GM12878 (cell line): ENCODE measurements around the gene STK10. TPM values are rescaled to one million over a fixed set of nuclear protein-coding genes. Genes with fewer than 3 reads are reported as not detected.

Experiments
- ASH2L ChIP-seq: fragments of 300-600, 200-600 bp; sonication (generic); IDR thresholded peaks from 2 replicates; pipeline ENCODE4 v1.6.1; 2017; ENCODE audit warnings: low read depth, mild to moderate bottlenecking, borderline replicate concordance
- CBFB ChIP-seq: IDR thresholded peaks from 2 replicates; pipeline ENCODE4 v1.6.1; 2016; ENCODE audit warnings: antibody characterized with exemption, low read depth
- CHD1 ChIP-seq: IDR thresholded peaks from 2 replicates; pipeline ENCODE4 v1.6.1; 2012; ENCODE audit warnings: low read depth, low read length, improper control_type of control experiment
- CHD2 ChIP-seq: IDR thresholded peaks from 2 replicates; pipeline ENCODE4 v1.6.1; 2011; ENCODE audit warnings: low read depth, low read length, improper control_type of control experiment, borderline replicate concordance
- EED ChIP-seq: sonication (generic); IDR thresholded peaks from 2 replicates; pipeline ENCODE4 v1.6.1; 2016; ENCODE audit warnings: antibody characterized with exemption, low read depth
- EP300 ChIP-seq, 2 experiments: fragments of 150-350 bp in 1 of 2; IDR thresholded peaks; 2 replicates each; pipeline ENCODE4 v1.6.1; 2011 to 2012; ENCODE audit warnings: low read depth in 2 of 2, low read length in 2 of 2, borderline replicate concordance in 1 of 2, improper control_type of control experiment in 1 of 2, inconsistent platforms in 1 of 2; ENCODE audit not compliant: control insufficient read depth in 1 of 2
- GATAD2B ChIP-seq: fragments of 450-650 bp; conservative IDR thresholded peaks from 2 replicates; pipeline ENCODE4 v1.6.1; 2017; ENCODE audit warnings: low read depth, mild to moderate bottlenecking, moderate library complexity
- IKZF2 ChIP-seq, 2 experiments: fragments of 450-650 bp; IDR thresholded peaks; 2 replicates each; pipeline ENCODE4 v1.6.1; 2017; ENCODE audit warnings: mild to moderate bottlenecking in 2 of 2, moderate library complexity in 2 of 2
- MAX ChIP-seq: IDR thresholded peaks from 2 replicates; pipeline ENCODE4 v1.6.1; 2012; ENCODE audit warnings: low read depth, low read length, improper control_type of control experiment
- MLLT1 ChIP-seq: fragments of 450-650 bp; IDR thresholded peaks from 2 replicates; pipeline ENCODE4 v1.6.1; 2016; ENCODE audit warnings: mild to moderate bottlenecking
- NKRF ChIP-seq: fragments of 450-650 bp; conservative IDR thresholded peaks from 2 replicates; pipeline ENCODE4 v1.6.1; 2017; ENCODE audit warnings: mild to moderate bottlenecking, moderate library complexity
- POLR2A ChIP-seq: IDR thresholded peaks from 2 replicates; pipeline ENCODE4 v1.6.1; 2011; ENCODE audit warnings: low read depth, mild to moderate bottlenecking, low read length
- POLR2AphosphoS5 ChIP-seq: IDR thresholded peaks from 2 replicates; pipeline ENCODE4 v1.6.1; 2011; ENCODE audit warnings: mild to moderate bottlenecking, low read length, inconsistent platforms
- POU2F2 ChIP-seq: IDR thresholded peaks from 3 replicates; pipeline ENCODE4 v1.6.1; 2011; ENCODE audit warnings: low read depth, mild to moderate bottlenecking, low read length, borderline replicate concordance
- RAD51 ChIP-seq: fragments of 450-650 bp; IDR thresholded peaks from 2 replicates; pipeline ENCODE4 v1.6.1; 2016; ENCODE audit warnings: moderate library complexity, mild to moderate bottlenecking, inconsistent platforms
- RB1 ChIP-seq: fragments of 450-650 bp; formaldehyde crosslinking; IDR thresholded peaks from 2 replicates; pipeline ENCODE4 v1.6.1; 2017; ENCODE audit warnings: mild to moderate bottlenecking, borderline replicate concordance
- RFX5 ChIP-seq: IDR thresholded peaks from 2 replicates; pipeline ENCODE4 v1.6.1; 2011; ENCODE audit warnings: low read depth, low read length, improper control_type of control experiment
- SIN3A ChIP-seq: IDR thresholded peaks from 2 replicates; pipeline ENCODE4 v1.6.1; 2012; ENCODE audit warnings: low read depth, low read length, improper control_type of control experiment
- SMAD1 ChIP-seq: fragments of 450-650 bp; IDR thresholded peaks from 2 replicates; pipeline ENCODE4 v1.6.1; 2018; ENCODE audit warnings: mild to moderate bottlenecking, low read depth; ENCODE audit not compliant: partially characterized antibody
- SP1 ChIP-seq: IDR thresholded peaks from one replicate; pipeline ENCODE4 v1.6.1; 2011; ENCODE audit warnings: low read depth, low read length
- SRF ChIP-seq, 2 experiments: IDR thresholded peaks; 2 replicates each; pipeline ENCODE4 v1.6.1; 2011; ENCODE audit warnings: low read depth in 2 of 2, low read length in 2 of 2, mild to moderate bottlenecking in 1 of 2, moderate library complexity in 1 of 2
- USF1 ChIP-seq: IDR thresholded peaks from 2 replicates; pipeline ENCODE4 v1.6.1; 2011; ENCODE audit warnings: borderline replicate concordance, low read depth, mild to moderate bottlenecking, moderate library complexity, mixed read lengths, low read length; ENCODE audit not compliant: insufficient read depth; ENCODE audit errors: extremely low read length
- ZBED1 ChIP-seq: IDR thresholded peaks from 2 replicates; pipeline ENCODE4 v1.6.1; 2016; ENCODE audit warnings: borderline replicate concordance
- ZNF24 ChIP-seq: fragments of 450-650 bp; IDR thresholded peaks from 2 replicates; pipeline ENCODE4 v1.6.1; 2017; ENCODE audit warnings: antibody characterized with exemption, mild to moderate bottlenecking
- ZSCAN29 ChIP-seq: fragments of 450-650 bp; IDR thresholded peaks from 2 replicates; pipeline ENCODE4 v1.6.1; 2017; ENCODE audit warnings: mild to moderate bottlenecking, moderate library complexity
- polyA plus RNA-seq, 11 experiments: library from polyadenylated mRNA; depleted of rRNA in 4 of 11; unstranded in 6 of 11; stranded (reverse) in 5 of 11; fragments of >200 nt; fragmentation: Nextera tagmentation in 4 of 11; fragmentation: Illumina TruSeq in 1 of 11; extraction: Ambion mirVana in 4 of 11; extraction: Trizol in 1 of 11; gene quantifications; 1 replicate in 1 of 11; 2 replicates in 10 of 11; pipeline versions ENCODE4 v1.2.1 to v1.2.3, GENCODE V29; 2011 to 2016; ENCODE audit warnings: inconsistent platforms in 2 of 11, missing spikeins in 2 of 11, low read depth in 1 of 11
- total RNA-seq, 4 experiments: library from RNA; depleted of rRNA in 3 of 4; stranded (reverse); fragments of >200 nt in 3 of 4; fragmentation: Illumina TruSeq in 1 of 4; extraction: Trizol in 1 of 4; gene quantifications; 2 replicates each; pipeline versions ENCODE4 v1.2.1 to v1.2.3, GENCODE V29; 2013 to 2021

Gene STK10
- total and polyA plus RNA-seq, 10 of the 15 experiments (the other 5 are each of a cell fraction or from before 2014, with no cell fraction given): 14.2 to 96.4 (median 50.6) TPM

GRCh38 chr5:172187118-172188032 is 649 bp downstream of the STK10 start (continued):
- TF ChIP-seq GATAD2B (0 out of 2 replicates have a peak, but pooled peaks have one; percentile 82), SMAD1 (peak; percentile 26), IKZF2 (IDR thresholded peaks at IDR 0.05) (peak; percentile 45 to 47; a peak in 3 of 4 replicates), RAD51 (no peak), EP300 (IDR thresholded peaks at IDR 0.05; ENCODE audit: borderline replicate concordance in 1 of 2, control insufficient read depth in 1 of 2, low read depth in 2 of 2, low read length in 2 of 2) (0 out of 4 replicates have a peak, but pooled peaks of 1 of the 2 experiments have one; percentile 1), ASH2L (peak; percentile 49; the same call in 1 of the 2 replicates), NKRF (peak; percentile 64; the same call in 1 of the 2 replicates), ZNF24 (no peak), SP1 (peak; percentile 3), MLLT1 (peak; percentile 80), CHD2 (0 out of 2 replicates have a peak, but pooled peaks have one; percentile 11), CHD1 (0 out of 2 replicates have a peak, but pooled peaks have one; percentile 42), POU2F2 (peak; percentile 17; the same call in 1 of the 3 replicates), POLR2A (peak; percentile 20), ZSCAN29 (0 out of 2 replicates have a peak, but pooled peaks have one; percentile 14), MAX (peak; percentile 1; the same call in 1 of the 2 replicates), RB1 (no peak), SRF (IDR thresholded peaks at IDR 0.05; ENCODE audit: low read depth in 2 of 2, low read length in 2 of 2) (no peak), EED (peak; percentile 47), RFX5 (no peak), CBFB (no peak), ZBED1 (no peak), POLR2AphosphoS5 (peak; percentile 60), USF1 (no peak), SIN3A (peak; percentile 79; the same call in 1 of the 2 replicates)
